ENCODE data around the gene OR4D2. TPM values are rescaled to one million over a fixed set of nuclear protein-coding genes. Genes with fewer than 3 reads are reported as not detected.

The OR4D2 gene
- polyA plus RNA-seq, 1 donor (not counting 4 experiments of a cell fraction or from before 2014, with no cell fraction given) = not detected

DNA sequence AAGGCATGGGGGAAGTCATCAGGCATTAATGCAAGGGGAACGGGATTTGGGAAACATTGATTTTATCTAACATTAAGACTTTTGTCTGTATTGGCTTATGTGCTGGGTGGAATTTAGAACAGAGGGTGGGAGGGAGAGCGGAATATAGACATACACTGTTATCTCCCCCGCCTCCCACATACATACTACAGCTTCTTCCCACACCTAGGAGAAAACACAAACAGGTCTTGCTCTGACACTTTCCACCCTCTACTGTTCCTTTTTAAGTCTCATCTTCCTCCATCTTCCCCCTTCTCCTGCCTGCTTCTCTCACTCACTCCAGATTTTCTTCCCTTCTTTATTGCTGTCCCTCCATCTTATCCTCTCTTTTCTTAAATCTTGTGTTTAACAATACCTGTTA lies 18.2 kb upstream of the OR4D2 start:
- no peak for DNase-seq (ENCODE audit: low read depth, low spot score)
- no peak overlapping the region for H3K4me2 ChIP-seq (ENCODE audit: control insufficient read depth, extremely low read depth, insufficient read depth, low read depth, low read length)
- H3K9me3 ChIP-seq (ENCODE audit: control insufficient read depth, low read depth, low read length) = no peaks in the 10 kb centered on the region
- H3K27me3 ChIP-seq (ENCODE audit: control insufficient read depth, extremely low read depth, insufficient read depth, low read length) = peaks cover 21% of the 10 kb centered on the region
- H3K36me3 ChIP-seq (ENCODE audit: control insufficient read depth in 2 of 2, extremely low read depth in 1 of 2, insufficient read depth in 2 of 2, low read length in 2 of 2) = no peaks in the 10 kb centered on the region
- dilution Hi-C loops (cut with MboI; ENCODE audit: extremely low pct_ligation_motif_present, low sequenced_read_pairs) = no loop called here
- H3K9ac ChIP-seq (ENCODE audit: control insufficient read depth, extremely low read depth, insufficient read depth, low read length) = no peak overlapping the region
- no peak overlapping the region for H3K27ac ChIP-seq (ENCODE audit: control insufficient read depth, insufficient read depth, low read length)
- H2AFZ ChIP-seq (ENCODE audit: control insufficient read depth, low read length) = no peak overlapping the region
- H4K20me1 ChIP-seq (ENCODE audit: control insufficient read depth, extremely low read depth, insufficient read depth, low read length) = no peaks in the 10 kb centered on the region
- H3K4me1 ChIP-seq (ENCODE audit: control insufficient read depth, extremely low read depth, insufficient read depth, low read length) = no peaks in the 10 kb centered on the region
- H3K9me1 ChIP-seq (ENCODE audit: control insufficient read depth, extremely low read depth, insufficient read depth, low read length) = no peaks in the 10 kb centered on the region
- FAIRE-seq = no peak
- H3K79me2 ChIP-seq (ENCODE audit: control insufficient read depth, insufficient read depth, low read length) = no peaks in the 10 kb centered on the region
- TF ChIP-seq EZH2 (IDR thresholded peaks at IDR 0.05; ENCODE audit: low read length) = no peak
- TF ChIP-seq, protein P1, sequence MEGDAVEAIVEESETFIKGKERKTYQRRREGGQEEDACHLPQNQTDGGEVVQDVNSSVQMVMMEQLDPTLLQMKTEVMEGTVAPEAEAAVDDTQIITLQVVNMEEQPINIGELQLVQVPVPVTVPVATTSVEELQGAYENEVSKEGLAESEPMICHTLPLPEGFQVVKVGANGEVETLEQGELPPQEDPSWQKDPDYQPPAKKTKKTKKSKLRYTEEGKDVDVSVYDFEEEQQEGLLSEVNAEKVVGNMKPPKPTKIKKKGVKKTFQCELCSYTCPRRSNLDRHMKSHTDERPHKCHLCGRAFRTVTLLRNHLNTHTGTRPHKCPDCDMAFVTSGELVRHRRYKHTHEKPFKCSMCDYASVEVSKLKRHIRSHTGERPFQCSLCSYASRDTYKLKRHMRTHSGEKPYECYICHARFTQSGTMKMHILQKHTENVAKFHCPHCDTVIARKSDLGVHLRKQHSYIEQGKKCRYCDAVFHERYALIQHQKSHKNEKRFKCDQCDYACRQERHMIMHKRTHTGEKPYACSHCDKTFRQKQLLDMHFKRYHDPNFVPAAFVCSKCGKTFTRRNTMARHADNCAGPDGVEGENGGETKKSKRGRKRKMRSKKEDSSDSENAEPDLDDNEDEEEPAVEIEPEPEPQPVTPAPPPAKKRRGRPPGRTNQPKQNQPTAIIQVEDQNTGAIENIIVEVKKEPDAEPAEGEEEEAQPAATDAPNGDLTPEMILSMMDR (optimal IDR thresholded peaks at IDR 0.05 in 1 of 3, IDR thresholded peaks at IDR 0.05 in 1 of 3, conservative IDR thresholded peaks at IDR 0.05 in 1 of 3; ENCODE audit: extremely low read depth in 1 of 3, insufficient read depth in 2 of 3, low read length in 3 of 3) = no peak
- no peak overlapping the region for H3K4me3 ChIP-seq (ENCODE audit: control insufficient read depth in 2 of 3, extremely low read depth in 1 of 3, insufficient read depth in 2 of 3, low read depth in 1 of 3, low read length in 3 of 3)

DNA sequence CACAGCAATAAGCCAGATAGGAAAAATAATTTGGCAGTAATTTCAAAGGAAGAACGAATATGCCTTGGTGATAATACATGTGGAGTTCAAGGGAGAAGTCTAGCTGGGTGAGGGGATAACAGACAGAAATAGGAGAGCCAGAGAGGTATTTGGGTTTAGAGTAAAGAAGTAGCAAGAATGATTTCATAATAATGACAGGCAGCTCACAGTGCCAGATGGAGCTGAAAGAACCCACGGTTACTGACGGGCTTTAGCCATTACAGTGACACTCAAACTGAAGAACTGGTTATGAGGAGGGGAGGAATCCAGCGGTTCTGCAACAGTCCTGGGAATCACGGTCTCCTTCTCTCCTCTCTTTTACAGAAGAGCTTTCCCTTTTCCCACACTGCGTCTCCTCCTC lies 16.4 kb upstream of the OR4D2 start:
- FAIRE-seq = no peak
- H3K27me3 ChIP-seq (ENCODE audit: control insufficient read depth, extremely low read depth, insufficient read depth, low read length) = peaks cover 25% of the 10 kb centered on the region
- dilution Hi-C loops (cut with MboI; ENCODE audit: extremely low pct_ligation_motif_present, low sequenced_read_pairs) = no loop called here

More for the DNA sequence above, 16.4 kb upstream of the OR4D2 start:
- H3K9ac ChIP-seq (ENCODE audit: control insufficient read depth, extremely low read depth, insufficient read depth, low read length) = no peak overlapping the region
- no peaks in the 10 kb centered on the region for H3K36me3 ChIP-seq (ENCODE audit: control insufficient read depth in 2 of 2, extremely low read depth in 1 of 2, insufficient read depth in 2 of 2, low read length in 2 of 2)
- TF ChIP-seq, protein P1 (optimal IDR thresholded peaks at IDR 0.05 in 1 of 3, IDR thresholded peaks at IDR 0.05 in 1 of 3, conservative IDR thresholded peaks at IDR 0.05 in 1 of 3; ENCODE audit: extremely low read depth in 1 of 3, insufficient read depth in 2 of 3, low read length in 3 of 3) = no peak
- TF ChIP-seq EZH2 (IDR thresholded peaks at IDR 0.05; ENCODE audit: low read length) = no peak
- H3K27ac ChIP-seq (ENCODE audit: control insufficient read depth, insufficient read depth, low read length) = no peak overlapping the region
- no peaks in the 10 kb centered on the region for H3K9me1 ChIP-seq (ENCODE audit: control insufficient read depth, extremely low read depth, insufficient read depth, low read length)
- no peaks in the 10 kb centered on the region for H3K9me3 ChIP-seq (ENCODE audit: control insufficient read depth, low read depth, low read length)
- no peak overlapping the region for H3K4me3 ChIP-seq (ENCODE audit: control insufficient read depth in 2 of 3, extremely low read depth in 1 of 3, insufficient read depth in 2 of 3, low read depth in 1 of 3, low read length in 3 of 3)
- DNase-seq (ENCODE audit: low read depth, low spot score) = no peak
- H3K4me1 ChIP-seq (ENCODE audit: control insufficient read depth, extremely low read depth, insufficient read depth, low read length) = no peaks in the 10 kb centered on the region
- no peak overlapping the region for H2AFZ ChIP-seq (ENCODE audit: control insufficient read depth, low read length)
- H3K4me2 ChIP-seq (ENCODE audit: control insufficient read depth, extremely low read depth, insufficient read depth, low read depth, low read length) = no peak overlapping the region
- H3K79me2 ChIP-seq (ENCODE audit: control insufficient read depth, insufficient read depth, low read length) = no peaks in the 10 kb centered on the region
- H4K20me1 ChIP-seq (ENCODE audit: control insufficient read depth, extremely low read depth, insufficient read depth, low read length) = no peaks in the 10 kb centered on the region

All from keratinocyte (primary cell).